SU-DHL-6 (cell line): ENCODE data around the gene SLC32A1.

Experiments
- H2AFZ ChIP-seq: fragments of 200-600 bp; sonication (generic); 2 replicates; pipeline ENCODE4 v1.6.1; 2014; ENCODE audit warnings: low read depth, mild to moderate bottlenecking, moderate library complexity, mixed read lengths, antibody characterized with exemption, low read length; ENCODE audit not compliant: severe bottlenecking
- H3F3A ChIP-seq: fragments of 200-600 bp; shearing (Covaris generic); 2 replicates; pipeline ENCODE4 v1.6.0; 2016; ENCODE audit warnings: antibody characterized with exemption, mild to moderate bottlenecking; ENCODE audit not compliant: insufficient read depth
- H3K27ac ChIP-seq: fragments of 200-600 bp; sonication (generic); 2 replicates; pipeline ENCODE4 v1.5.1; 2016; ENCODE audit warnings: low read depth, mild to moderate bottlenecking, low read length, moderate library complexity, mixed read lengths
- H3K27me3 ChIP-seq: fragments of 200-600 bp; sonication (generic), shearing (Covaris generic); 2 replicates; pipeline ENCODE4 v1.6.0; 2014; ENCODE audit warnings: mild to moderate bottlenecking, low read length
- H3K36me3 ChIP-seq: fragments of 200-600 bp; sonication (generic); 2 replicates; pipeline ENCODE4 v1.6.1; 2014; ENCODE audit warnings: mild to moderate bottlenecking, low read length, mixed read lengths
- H3K4me2 ChIP-seq: fragments of 300-600, 200-600 bp; shearing (Covaris generic), sonication (generic); 2 replicates; pipeline ENCODE4 v1.6.0; 2014; ENCODE audit warnings: low read length, low read depth, mild to moderate bottlenecking; ENCODE audit not compliant: poor library complexity, severe bottlenecking
- H3K4me3 ChIP-seq: fragments of 200-600 bp; sonication (generic); 2 replicates; pipeline ENCODE4 v1.5.1; 2014; ENCODE audit warnings: antibody characterized with exemption, low read length, mild to moderate bottlenecking, mixed read lengths; ENCODE audit not compliant: insufficient read depth, poor library complexity, severe bottlenecking
- H3K79me2 ChIP-seq: fragments of 200-600 bp; sonication (generic); 2 replicates; pipeline ENCODE4 v1.6.1; 2014; ENCODE audit warnings: mild to moderate bottlenecking, low read length, moderate library complexity; ENCODE audit not compliant: insufficient read depth
- H3K9ac ChIP-seq: fragments of 200-600 bp; sonication (generic); 2 replicates; pipeline ENCODE4 v1.7.0; 2014; ENCODE audit warnings: mild to moderate bottlenecking, low read length
- H3K9me2 ChIP-seq: fragments of 200-600 bp; sonication (generic); replicated peaks from 2 replicates; pipeline ENCODE4 v1.6.1; 2014; ENCODE audit warnings: low read length; ENCODE audit not compliant: insufficient read depth
- H3K9me3 ChIP-seq: fragments of 200-600 bp; sonication (generic); 2 replicates; pipeline ENCODE4 v1.6.1; 2014; ENCODE audit warnings: low read length, mixed read lengths; ENCODE audit not compliant: insufficient read depth
- H4K20me1 ChIP-seq: fragments of 200-600 bp; sonication (generic); 2 replicates; pipeline ENCODE4 v1.6.1; 2014; ENCODE audit warnings: low read depth, mild to moderate bottlenecking, antibody characterized with exemption, low read length, moderate library complexity, mixed read lengths
- EZH2phosphoT487 ChIP-seq: fragments of 200-600 bp; sonication (generic), shearing (Covaris generic); conservative IDR thresholded peaks from 2 replicates; pipeline ENCODE4 v1.6.1; 2018; ENCODE audit warnings: mild to moderate bottlenecking, antibody characterized with exemption, low read length, moderate library complexity, mixed read lengths
- TF ChIP-seq, protein P1 (sequence below): fragments of 200-600 bp; sonication (generic); IDR thresholded peaks from one replicate; pipeline ENCODE4 v1.5.1; 2017; ENCODE audit warnings: antibody characterized with exemption, mild to moderate bottlenecking, low read length, moderate library complexity; ENCODE audit not compliant: insufficient read depth, poor library complexity, severe bottlenecking

SLC32A1 gene

GRCh38 chr20:38770970-38771369 is 46.7 kb downstream of the SLC32A1 start:
- Histone ChIP-seq H3K27me3 (no peaks in the 10 kb centered on the region), H3K9me2 (no peaks in the 10 kb centered on the region), H3K27ac (no peak overlapping the region), H3K79me2 (no peaks in the 10 kb centered on the region), H3K9me3 (no peaks in the 10 kb centered on the region), H2AFZ (no peak overlapping the region), H3F3A (no peaks in the 10 kb centered on the region), H3K4me2 (no peak overlapping the region), H3K4me3 (no peak overlapping the region), H3K9ac (no peak overlapping the region), H3K36me3 (peaks cover 11% of the 10 kb centered on the region), H4K20me1 (no peaks in the 10 kb centered on the region)
- no peak for TF ChIP-seq EZH2phosphoT487

- H3K27ac ChIP-seq: no peak overlapping the region
- no peaks in the 10 kb centered on the region for H3K9me3 ChIP-seq
- H3K9me2 ChIP-seq: no peaks in the 10 kb centered on the region
- H4K20me1 ChIP-seq: no peaks in the 10 kb centered on the region
- TF ChIP-seq EZH2phosphoT487: no peak
- TF ChIP-seq, protein P1, sequence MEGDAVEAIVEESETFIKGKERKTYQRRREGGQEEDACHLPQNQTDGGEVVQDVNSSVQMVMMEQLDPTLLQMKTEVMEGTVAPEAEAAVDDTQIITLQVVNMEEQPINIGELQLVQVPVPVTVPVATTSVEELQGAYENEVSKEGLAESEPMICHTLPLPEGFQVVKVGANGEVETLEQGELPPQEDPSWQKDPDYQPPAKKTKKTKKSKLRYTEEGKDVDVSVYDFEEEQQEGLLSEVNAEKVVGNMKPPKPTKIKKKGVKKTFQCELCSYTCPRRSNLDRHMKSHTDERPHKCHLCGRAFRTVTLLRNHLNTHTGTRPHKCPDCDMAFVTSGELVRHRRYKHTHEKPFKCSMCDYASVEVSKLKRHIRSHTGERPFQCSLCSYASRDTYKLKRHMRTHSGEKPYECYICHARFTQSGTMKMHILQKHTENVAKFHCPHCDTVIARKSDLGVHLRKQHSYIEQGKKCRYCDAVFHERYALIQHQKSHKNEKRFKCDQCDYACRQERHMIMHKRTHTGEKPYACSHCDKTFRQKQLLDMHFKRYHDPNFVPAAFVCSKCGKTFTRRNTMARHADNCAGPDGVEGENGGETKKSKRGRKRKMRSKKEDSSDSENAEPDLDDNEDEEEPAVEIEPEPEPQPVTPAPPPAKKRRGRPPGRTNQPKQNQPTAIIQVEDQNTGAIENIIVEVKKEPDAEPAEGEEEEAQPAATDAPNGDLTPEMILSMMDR: no peak
- no peaks in the 10 kb centered on the region for H3F3A ChIP-seq
- no peaks in the 10 kb centered on the region for H3K79me2 ChIP-seq
- no peaks in the 10 kb centered on the region for H3K27me3 ChIP-seq
- no peak overlapping the region for H3K9ac ChIP-seq
- no peak overlapping the region for H2AFZ ChIP-seq
- no peak overlapping the region for H3K4me2 ChIP-seq
- H3K36me3 ChIP-seq: peaks cover 11% of the 10 kb centered on the region
- H3K4me3 ChIP-seq: no peak overlapping the region
These were observed 47.3 kb downstream of the SLC32A1 start for GRCh38 chr20:38771621-38772020.

DNA sequence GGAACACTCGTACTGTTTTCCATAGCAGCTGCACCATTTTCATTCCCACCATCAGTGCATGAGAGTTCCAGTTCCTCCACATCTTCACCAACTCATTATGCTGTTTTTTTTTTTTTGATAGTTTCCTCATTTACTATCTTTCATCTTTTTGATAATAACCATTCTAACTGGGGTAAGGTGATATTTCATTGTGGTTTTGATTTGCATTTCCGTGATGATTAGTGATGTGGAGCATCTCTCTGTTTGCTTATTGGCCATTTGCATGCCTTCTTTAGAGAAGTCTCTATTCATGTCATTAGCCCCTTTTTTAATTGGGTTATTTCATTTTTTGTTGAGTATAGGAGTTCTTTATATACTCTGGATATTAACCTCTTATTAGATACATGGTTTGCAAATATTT is 49.9 kb downstream of the SLC32A1 start:
- H3K27ac ChIP-seq: no peak overlapping the region
- no peaks in the 10 kb centered on the region for H3K9me3 ChIP-seq
- H3K4me3 ChIP-seq: no peak overlapping the region
- H3K9ac ChIP-seq: no peak overlapping the region
- no peaks in the 10 kb centered on the region for H3K9me2 ChIP-seq
- H4K20me1 ChIP-seq: no peaks in the 10 kb centered on the region
- H3F3A ChIP-seq: no peaks in the 10 kb centered on the region
- TF ChIP-seq, protein P1: no peak
- TF ChIP-seq EZH2phosphoT487: no peak
- H3K27me3 ChIP-seq: no peaks in the 10 kb centered on the region
- H3K79me2 ChIP-seq: no peaks in the 10 kb centered on the region
- peaks cover 11% of the 10 kb centered on the region for H3K36me3 ChIP-seq
- no peak overlapping the region for H3K4me2 ChIP-seq
- no peak overlapping the region for H2AFZ ChIP-seq

GRCh38 chr20:38776363-38776762 is 52.1 kb downstream of the SLC32A1 start:
- H3K36me3 ChIP-seq: peaks cover 11% of the 10 kb centered on the region
- no peaks in the 10 kb centered on the region for H3K9me2 ChIP-seq
- no peaks in the 10 kb centered on the region for H4K20me1 ChIP-seq
- H3K27ac ChIP-seq: no peak overlapping the region
- H2AFZ ChIP-seq: no peak overlapping the region
- no peak overlapping the region for H3K9ac ChIP-seq
- H3K79me2 ChIP-seq: no peaks in the 10 kb centered on the region
- H3F3A ChIP-seq: no peaks in the 10 kb centered on the region
- H3K9me3 ChIP-seq: no peaks in the 10 kb centered on the region
- no peak overlapping the region for H3K4me3 ChIP-seq
- H3K4me2 ChIP-seq: no peak overlapping the region
- no peaks in the 10 kb centered on the region for H3K27me3 ChIP-seq
- TF ChIP-seq EZH2phosphoT487: no peak
- TF ChIP-seq, protein P1: no peak
